ENCODE measurements around the gene USP2. TPM values are rescaled to one million over a fixed set of nuclear protein-coding genes. Genes with fewer than 3 reads are reported as not detected.

Gene USP2
- polyA plus RNA-seq, 1 donor (not counting 4 experiments of a cell fraction or from before 2014, with no cell fraction given) = 0.35 TPM

- peak overlapping the region; percentile 71 for H3K9ac ChIP-seq (ENCODE audit: control insufficient read depth, extremely low read depth, insufficient read depth, low read length)
- no peaks in the 10 kb centered on the region for H3K9me1 ChIP-seq (ENCODE audit: control insufficient read depth, extremely low read depth, insufficient read depth, low read length)
- no peak for FAIRE-seq
- H3K4me1 ChIP-seq (ENCODE audit: control insufficient read depth, extremely low read depth, insufficient read depth, low read length) = peaks cover 33% of the 10 kb centered on the region
- no peaks in the 10 kb centered on the region for H3K79me2 ChIP-seq (ENCODE audit: control insufficient read depth, insufficient read depth, low read length)
- no peaks in the 10 kb centered on the region for H4K20me1 ChIP-seq (ENCODE audit: control insufficient read depth, extremely low read depth, insufficient read depth, low read length)
- peak overlapping the region; percentile 89 for H2AFZ ChIP-seq (ENCODE audit: control insufficient read depth, low read length)
- peak overlapping the region; percentile 88 for H3K4me2 ChIP-seq (ENCODE audit: control insufficient read depth, extremely low read depth, insufficient read depth, low read depth, low read length)
- peak overlapping the region; percentile 7 to 71 (median 57) for H3K4me3 ChIP-seq (ENCODE audit: control insufficient read depth in 2 of 3, extremely low read depth in 1 of 3, insufficient read depth in 2 of 3, low read depth in 1 of 3, low read length in 3 of 3)
- H3K27me3 ChIP-seq (ENCODE audit: control insufficient read depth, extremely low read depth, insufficient read depth, low read length) = peaks cover 4% of the 10 kb centered on the region
- DNase-seq (ENCODE audit: low read depth, low spot score) = no peak
- no peaks in the 10 kb centered on the region for H3K36me3 ChIP-seq (ENCODE audit: control insufficient read depth in 2 of 2, extremely low read depth in 1 of 2, insufficient read depth in 2 of 2, low read length in 2 of 2)
- H3K9me3 ChIP-seq (ENCODE audit: control insufficient read depth, low read depth, low read length) = no peaks in the 10 kb centered on the region
- no peak overlapping the region for H3K27ac ChIP-seq (ENCODE audit: control insufficient read depth, insufficient read depth, low read length)
- TF ChIP-seq CTCF (optimal IDR thresholded peaks at IDR 0.05 in 1 of 3, IDR thresholded peaks at IDR 0.05 in 1 of 3, conservative IDR thresholded peaks at IDR 0.05 in 1 of 3; ENCODE audit: extremely low read depth in 1 of 3, insufficient read depth in 2 of 3, low read length in 3 of 3) = no peak
- TF ChIP-seq EZH2 (IDR thresholded peaks at IDR 0.05; ENCODE audit: low read length) = no peak
- dilution Hi-C loops (cut with MboI; ENCODE audit: extremely low pct_ligation_motif_present, low sequenced_read_pairs) = no loop called here
Measured at GRCh38 chr11:119320776-119321524, 60.5 kb downstream of the USP2 start.

DNA sequence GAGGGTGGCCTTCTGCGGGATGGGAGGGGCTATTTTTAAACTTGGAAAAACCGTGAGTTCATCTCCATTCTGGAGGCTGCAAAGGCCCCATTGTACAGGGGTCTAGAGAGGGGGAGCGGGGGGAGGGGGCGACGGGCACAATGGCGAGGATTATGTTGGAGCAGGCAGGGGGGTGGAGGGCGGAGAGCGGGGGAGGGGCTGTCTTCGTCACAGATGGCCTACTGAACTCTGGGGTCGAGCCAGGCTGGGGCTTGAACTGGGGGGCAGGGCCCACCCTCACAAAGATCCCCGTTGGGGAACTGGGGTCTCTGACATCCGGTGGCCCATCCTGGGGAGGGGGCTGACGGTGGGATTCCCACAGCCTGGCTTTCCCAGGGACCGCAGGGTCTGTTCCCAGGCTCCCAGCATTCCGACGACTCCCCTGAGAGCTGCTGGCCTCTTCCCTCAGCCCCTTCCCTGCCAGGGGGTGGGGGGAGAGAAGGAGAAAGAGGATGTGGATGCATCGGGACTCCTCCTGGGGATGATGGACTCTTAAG, 61.2 kb downstream of the USP2 start:
- peak overlapping the region; percentile 71 for H3K9ac ChIP-seq (ENCODE audit: control insufficient read depth, extremely low read depth, insufficient read depth, low read length)

More for the DNA sequence above, 61.2 kb downstream of the USP2 start:
- FAIRE-seq (no peak), DNase-seq (ENCODE audit: low read depth, low spot score) (no peak)
- Histone ChIP-seq H3K27me3 (ENCODE audit: control insufficient read depth, extremely low read depth, insufficient read depth, low read length) (peaks cover 6% of the 10 kb centered on the region), H3K9me3 (ENCODE audit: control insufficient read depth, low read depth, low read length) (no peaks in the 10 kb centered on the region), H4K20me1 (ENCODE audit: control insufficient read depth, extremely low read depth, insufficient read depth, low read length) (no peaks in the 10 kb centered on the region), H3K4me2 (ENCODE audit: control insufficient read depth, extremely low read depth, insufficient read depth, low read depth, low read length) (no peak overlapping the region), H3K27ac (ENCODE audit: control insufficient read depth, insufficient read depth, low read length) (no peak overlapping the region), H3K4me1 (ENCODE audit: control insufficient read depth, extremely low read depth, insufficient read depth, low read length) (peaks cover 40% of the 10 kb centered on the region), H3K4me3 (ENCODE audit: control insufficient read depth in 2 of 3, extremely low read depth in 1 of 3, insufficient read depth in 2 of 3, low read depth in 1 of 3, low read length in 3 of 3) (no peak overlapping the region), H2AFZ (ENCODE audit: control insufficient read depth, low read length) (peak overlapping the region; percentile 89), H3K9me1 (ENCODE audit: control insufficient read depth, extremely low read depth, insufficient read depth, low read length) (no peaks in the 10 kb centered on the region), H3K79me2 (ENCODE audit: control insufficient read depth, insufficient read depth, low read length) (no peaks in the 10 kb centered on the region), H3K36me3 (ENCODE audit: control insufficient read depth in 2 of 2, extremely low read depth in 1 of 2, insufficient read depth in 2 of 2, low read length in 2 of 2) (no peaks in the 10 kb centered on the region)
- no peak for TF ChIP-seq EZH2 (IDR thresholded peaks at IDR 0.05; ENCODE audit: low read length)
- no peak for TF ChIP-seq CTCF (optimal IDR thresholded peaks at IDR 0.05 in 1 of 3, IDR thresholded peaks at IDR 0.05 in 1 of 3, conservative IDR thresholded peaks at IDR 0.05 in 1 of 3; ENCODE audit: extremely low read depth in 1 of 3, insufficient read depth in 2 of 3, low read length in 3 of 3)
- dilution Hi-C loops (cut with MboI; ENCODE audit: extremely low pct_ligation_motif_present, low sequenced_read_pairs) = no loop called here
